Superior temporal gyrus (tissue), 1 donor: ENCODE results near the gene KLF13.
"Not testable (repeated sequence)": the region's sequence is repeated elsewhere in the genome, so short reads cannot be mapped to it uniquely, and the experiment has no call there.

Experiments
- DNase-seq: peaks from one replicate; pipeline ENCODE4 v3.0.0-alpha.2; 2016; ENCODE audit errors: extremely low spot score

Gene KLF13

DNA sequence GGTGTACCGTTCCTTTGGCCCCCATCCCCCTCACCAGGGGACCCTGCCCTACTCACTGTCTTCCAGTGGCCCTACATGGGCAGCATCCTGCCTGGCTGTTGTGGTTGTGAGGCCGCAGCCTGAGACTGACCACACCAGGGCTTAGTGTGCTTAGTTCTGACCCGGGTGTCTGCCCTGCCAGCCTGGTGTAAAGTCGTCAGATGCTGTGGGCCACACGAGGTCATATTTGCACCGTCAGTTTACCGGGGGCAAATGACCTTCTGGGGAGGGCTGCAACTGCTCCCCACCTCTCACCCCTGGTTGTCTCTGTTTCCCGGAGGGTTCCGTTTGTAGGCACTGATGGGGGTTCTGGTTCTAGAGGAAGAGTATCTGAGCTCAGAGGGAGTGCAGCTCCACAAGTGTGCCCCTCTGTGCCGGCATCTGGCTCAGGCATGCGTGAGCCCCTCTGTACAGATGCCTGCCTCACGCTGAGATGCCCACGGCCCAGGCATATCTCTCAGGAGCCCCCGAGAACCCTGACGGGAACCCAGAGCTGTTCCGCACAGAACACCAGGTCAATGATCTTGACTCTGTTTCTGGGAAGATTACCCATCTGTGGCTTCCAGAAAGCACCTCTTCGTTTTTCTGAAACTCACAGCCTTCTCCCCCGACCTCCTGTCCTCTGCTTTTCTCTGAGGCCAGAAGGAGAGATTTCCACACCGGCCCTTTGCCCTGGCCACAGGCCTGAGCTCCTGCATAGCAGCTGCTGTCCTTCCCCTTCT lies 19.2 kb downstream of the KLF13 start:
- DNase-seq: no peak

DNA sequence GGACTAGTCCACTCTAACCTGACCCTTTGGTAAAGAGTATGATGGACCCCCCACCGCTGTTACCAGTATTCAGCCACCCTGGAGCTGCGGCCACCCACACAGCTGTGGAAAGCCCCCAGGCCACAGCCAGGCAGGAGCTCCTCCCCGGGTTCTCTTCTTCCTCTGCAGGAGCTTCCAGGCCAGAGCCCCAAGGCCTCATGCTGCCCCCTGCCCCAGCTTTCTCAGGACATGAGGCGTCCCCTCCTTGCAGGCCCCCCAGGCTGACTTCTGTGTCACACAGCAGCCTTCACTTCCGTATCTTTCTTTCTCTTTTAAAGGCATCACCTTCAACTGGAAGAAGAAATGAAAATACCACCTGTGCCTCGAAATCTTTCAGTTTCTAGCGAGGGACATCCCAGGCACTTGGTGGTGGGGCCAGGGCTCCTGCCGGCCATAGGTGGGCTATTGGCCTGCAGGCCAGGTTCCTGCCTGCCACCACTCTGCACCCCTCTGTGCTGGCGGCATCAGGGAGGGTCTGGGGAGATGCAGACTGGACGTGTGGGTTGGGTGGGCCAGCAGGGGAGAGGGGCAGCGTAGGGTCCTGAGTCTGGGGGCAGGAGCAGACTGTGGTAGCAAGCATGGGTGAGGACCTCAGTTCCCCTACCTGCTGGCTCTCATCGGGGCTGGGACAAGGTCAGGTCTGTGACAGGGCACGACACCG lies 19.9 kb downstream of the KLF13 start:
- DNase-seq: no peak

DNA sequence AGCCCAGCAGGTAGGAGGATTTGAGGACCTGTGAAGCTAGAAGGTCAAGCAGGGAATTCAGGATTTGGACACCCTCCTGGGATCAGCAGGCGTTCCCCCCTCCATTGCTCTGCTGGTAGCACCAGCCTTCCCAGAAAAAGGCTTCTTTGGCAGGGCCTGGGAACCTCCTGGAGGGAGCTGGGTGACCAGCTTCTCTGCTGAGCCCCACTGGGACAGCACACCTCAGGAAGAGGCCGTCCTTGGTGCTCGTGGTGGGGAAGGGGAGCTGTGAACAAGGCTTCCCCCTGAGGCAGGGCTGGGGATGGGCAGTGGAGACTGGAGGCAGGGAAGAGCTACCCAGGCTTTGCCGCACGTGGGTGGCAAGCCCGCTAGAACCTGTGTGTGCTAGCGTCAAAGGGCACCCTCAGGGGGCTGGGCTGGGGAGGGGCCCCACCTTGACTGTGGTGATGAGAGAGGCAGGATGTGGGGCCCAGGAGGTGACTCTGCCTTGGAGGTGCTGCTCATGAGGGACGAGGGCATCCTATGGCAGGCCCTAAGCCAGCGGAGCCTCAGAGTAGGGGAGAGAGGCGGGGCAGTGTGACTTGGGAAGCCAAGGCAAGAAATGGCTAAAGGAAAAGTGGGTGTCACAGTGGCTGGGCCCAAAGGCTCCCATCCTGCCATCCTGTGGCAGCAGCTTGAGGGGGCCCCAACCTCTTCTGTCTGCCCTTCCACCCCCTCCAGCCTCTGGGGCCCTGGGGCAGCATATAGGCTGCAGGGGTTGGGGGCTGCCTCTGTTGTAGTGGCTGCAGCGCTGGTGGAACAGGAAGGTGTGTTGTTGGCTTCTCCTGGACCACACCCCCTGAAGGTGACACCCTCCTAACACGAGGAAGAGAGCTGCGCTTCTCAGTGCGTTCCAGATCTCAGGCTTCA lies 20.7 kb downstream of the KLF13 start:
- no peak for DNase-seq

DNA sequence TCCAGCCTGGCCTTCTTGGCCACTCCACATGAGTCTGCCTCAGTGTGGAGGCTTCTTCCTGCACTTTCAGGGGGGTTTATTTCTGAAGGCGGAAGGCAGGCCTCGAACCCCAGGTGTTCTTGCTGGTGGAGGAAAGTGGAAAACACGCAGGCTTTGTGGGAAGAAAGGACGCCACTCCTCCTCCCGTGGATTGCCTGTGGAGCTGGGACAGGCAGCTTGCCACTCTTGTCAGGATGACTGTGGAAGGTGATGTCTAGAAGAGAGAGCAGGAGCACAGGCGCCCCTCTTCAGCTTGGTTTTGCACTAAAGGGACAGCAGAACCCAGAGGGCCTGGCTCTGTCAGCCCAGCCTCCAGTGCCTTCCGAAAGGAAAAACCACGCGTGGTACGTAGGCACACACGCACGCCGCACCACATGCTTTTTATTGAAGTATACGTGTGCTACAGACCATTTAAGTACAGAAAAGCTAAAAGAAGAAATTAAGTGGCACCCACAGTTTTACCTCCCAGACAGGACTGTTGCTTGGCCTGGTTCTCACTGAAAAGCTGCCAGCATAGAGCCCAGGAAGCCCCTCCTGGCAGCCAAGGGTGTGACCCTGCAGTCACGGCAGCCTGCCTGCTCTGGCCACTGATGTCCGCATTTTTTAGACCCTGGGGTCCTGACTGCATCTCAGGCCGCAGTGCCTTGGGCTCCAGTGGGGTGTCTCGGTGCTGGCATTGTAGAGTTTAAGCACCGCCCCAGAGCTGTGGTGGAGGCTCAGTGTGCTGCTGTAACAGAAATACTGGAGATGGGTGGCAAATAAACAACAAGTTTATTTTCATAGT lies 21.6 kb downstream of the KLF13 start:
- DNase-seq: no peak

DNA sequence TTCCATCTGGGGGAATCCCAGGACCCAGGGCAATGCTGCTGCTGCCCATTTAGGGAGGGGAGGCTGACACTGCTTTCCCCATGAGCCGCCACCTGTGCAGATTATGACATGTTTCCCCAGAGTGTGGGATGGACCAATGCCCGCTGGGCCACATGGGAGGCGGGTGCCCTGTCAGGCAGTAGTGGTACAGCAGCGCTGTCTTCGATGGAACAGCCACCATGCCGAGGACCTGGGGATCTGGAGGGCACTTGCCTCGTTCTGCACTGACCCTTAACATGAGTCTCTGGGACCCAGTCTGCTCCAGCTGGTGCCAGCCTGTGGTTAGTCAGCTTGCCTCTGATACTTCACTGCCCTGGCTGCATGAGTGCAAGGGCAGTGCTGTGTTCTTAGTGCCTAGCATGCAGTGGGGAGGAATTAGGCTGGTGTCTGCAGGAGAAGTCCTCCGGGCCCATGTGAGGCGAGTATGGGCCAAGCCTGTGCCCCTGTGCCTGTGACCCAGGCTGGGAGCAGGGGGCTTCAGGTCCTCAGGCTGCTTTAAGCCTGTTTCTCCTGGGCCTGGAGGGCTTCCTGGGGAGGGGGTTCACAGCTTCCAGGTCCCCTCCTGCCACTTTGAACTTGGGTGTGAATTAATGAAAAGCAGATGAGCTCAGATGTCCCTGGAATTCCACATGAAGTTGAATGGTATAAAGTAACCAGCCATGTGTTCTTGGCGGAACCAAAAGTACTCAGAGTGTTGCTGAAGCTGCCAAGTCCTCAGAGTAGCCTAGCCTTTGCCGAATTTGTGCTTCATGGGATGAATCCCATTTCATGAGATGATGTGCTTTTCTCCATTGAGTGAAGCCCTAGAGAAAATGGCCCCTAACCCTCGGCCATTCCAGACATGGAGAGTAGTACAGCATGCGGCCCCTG lies 22.9 kb downstream of the KLF13 start:
- DNase-seq: no peak

DNA sequence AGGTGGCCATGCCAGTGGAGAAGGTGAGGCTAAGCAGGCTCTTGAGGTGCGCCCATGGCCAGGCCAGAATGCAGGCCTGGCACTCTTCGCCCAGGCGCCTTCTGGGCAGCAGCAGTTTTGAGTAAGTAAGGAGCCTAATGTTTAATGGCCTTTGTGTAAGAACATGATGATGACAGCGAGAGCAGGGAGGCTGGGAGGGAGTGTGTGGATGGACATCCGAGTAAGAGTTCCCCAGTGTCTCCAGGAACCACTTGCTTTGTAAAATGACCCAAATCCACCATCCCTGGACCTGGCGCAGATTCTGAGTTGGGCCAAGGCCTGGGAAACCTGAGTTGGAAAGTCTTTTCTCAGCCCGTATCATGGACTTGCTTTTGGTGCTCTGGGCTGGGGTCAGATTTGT lies 24.1 kb downstream of the KLF13 start:
- DNase-seq: no peak

DNA sequence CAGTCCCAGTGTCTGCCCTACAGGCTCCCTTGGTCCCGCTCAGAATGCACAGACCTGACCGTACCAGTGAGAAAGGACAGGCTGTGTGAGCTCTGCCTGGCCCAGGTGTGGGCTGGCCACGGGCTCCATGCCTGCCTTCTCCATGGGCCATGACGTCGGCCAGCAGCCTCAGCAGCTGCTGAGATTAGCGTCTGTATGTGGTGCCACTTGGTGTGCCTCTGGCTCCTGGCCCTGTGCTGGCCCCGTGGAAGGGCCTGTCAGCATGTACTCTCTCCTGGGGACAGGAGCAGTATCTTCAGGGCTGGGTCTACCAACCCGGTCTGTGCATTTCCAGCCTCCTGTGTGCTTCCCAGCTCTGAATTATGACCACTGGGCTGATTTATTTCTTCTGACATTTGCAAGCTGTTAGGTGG lies 25.7 kb downstream of the KLF13 start:
- peak; percentile 33 for DNase-seq

DNA sequence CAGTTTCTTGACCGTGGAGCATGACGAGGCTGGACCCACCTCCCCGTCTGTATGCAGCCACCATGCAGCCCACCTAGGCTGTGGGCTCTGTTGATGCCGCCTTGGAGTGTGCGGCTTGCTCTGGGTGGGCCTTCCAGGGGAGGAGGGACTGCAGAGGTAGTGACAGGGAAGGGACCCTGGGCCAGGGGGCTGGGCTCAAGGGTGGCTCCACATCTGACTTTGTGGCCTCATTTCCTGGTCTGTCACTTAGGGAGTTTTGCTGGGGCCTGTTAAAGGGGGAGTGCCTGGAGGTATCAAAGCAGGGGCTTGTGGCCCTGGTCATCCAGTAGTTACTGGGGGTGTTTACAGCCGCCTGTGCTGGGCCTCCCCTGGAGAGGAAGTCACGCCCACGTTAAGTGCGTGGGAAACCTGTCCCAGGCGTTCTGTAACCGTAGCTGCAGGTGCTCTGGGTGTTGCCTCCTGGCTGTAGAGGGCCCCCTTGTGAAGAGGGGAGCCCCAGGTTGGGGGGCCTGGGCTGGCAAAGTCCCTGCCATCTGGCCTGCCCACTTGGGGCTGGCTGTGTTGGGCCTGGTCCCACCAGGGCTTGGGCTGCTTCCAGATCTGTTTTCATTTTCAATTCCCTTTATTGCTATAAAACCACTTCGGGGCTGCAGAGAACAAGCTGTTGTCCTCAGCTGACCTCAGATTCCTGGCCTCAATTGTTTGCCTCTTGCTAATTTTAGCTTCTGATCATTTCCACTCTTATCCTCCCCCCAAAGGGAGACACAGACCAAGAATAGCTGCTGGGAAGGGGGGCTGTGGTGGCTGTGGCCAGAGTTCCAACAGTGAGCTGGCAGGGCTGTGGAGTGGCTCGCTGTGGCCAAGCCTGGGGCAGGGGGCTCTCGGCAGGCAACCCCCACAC lies 26.5 kb downstream of the KLF13 start:
- peak; percentile 85 for DNase-seq

DNA sequence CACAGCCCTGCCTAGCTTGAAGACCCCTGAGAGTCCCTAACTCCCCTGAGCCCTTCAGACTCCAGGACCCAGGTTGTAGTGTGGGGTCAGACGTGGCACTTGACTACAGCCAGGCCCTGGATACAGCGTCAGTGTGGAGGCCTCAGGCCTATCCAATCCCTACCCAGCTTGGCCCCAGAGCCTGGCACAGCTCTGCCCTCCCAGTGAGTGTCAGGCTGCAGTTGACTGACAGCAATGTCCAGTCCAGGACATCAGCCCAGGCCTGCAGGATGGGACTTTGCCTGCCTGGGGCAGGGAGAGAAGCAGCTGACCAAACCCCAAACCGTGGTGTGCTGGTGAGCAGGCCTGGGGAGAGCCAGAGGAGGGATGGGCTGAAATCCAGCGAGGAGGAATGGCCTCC lies 27.3 kb downstream of the KLF13 start:
- peak; percentile 75 for DNase-seq

DNA sequence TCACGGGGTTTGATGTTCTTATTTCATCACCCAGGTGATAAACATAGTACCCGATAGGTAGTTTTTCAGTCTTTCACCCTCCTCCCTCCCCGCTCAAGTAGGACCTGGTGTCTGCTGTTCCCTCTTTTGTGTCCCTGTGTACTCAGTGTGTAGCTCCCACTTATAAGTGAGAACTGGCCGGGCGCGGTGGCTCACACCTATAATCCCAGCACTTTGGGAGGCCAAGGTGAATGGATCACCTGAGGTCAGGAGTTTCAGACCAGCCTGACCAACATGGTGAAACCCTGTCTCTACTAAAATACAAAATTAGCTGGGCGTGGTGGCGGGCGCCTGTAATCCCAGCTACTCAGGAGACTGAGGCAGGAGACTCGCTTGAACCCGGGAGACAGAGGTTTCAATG lies 29.5 kb downstream of the KLF13 start:
- not testable (repeated sequence) for DNase-seq

DNA sequence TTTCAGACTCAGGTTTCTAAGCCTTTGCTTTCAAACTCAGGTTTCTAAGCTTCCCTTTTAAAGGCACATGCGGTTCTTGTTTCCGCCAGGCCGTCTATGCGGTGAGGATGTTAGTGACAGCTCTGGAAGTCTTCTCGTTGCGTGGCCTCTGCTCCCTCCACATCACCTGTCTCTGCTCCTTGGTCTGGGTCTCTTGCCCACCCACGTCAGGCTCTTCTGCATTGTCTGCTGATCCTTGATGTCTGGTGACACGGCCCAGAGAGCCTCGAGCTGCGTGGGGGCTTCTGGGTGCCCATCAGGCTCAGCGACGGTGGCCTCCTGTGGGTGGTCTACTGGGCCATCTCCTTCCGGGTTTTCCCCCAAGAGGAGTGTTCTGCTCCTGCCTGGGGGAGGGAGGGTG lies 30.5 kb downstream of the KLF13 start:
- no peak for DNase-seq

DNA sequence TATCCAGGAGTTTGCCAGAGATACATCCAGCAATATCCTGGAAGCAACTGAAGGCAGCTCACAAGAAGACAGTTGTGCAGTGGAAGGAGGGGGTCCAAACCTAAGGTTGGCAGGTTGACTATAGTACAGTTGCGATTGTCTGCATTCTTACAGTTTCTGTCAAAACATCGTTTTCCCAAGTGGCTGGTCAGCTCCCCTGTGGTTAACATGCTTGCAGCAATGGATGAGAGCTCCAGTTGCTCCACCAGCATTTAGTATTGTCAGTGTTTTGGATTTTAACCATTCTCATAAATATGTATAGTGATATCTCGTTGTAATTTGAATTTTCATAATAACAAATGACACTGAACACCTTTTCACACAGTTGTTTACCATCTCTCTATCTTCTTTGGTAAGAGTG lies 31.5 kb downstream of the KLF13 start:
- DNase-seq: peak; percentile 11

DNA sequence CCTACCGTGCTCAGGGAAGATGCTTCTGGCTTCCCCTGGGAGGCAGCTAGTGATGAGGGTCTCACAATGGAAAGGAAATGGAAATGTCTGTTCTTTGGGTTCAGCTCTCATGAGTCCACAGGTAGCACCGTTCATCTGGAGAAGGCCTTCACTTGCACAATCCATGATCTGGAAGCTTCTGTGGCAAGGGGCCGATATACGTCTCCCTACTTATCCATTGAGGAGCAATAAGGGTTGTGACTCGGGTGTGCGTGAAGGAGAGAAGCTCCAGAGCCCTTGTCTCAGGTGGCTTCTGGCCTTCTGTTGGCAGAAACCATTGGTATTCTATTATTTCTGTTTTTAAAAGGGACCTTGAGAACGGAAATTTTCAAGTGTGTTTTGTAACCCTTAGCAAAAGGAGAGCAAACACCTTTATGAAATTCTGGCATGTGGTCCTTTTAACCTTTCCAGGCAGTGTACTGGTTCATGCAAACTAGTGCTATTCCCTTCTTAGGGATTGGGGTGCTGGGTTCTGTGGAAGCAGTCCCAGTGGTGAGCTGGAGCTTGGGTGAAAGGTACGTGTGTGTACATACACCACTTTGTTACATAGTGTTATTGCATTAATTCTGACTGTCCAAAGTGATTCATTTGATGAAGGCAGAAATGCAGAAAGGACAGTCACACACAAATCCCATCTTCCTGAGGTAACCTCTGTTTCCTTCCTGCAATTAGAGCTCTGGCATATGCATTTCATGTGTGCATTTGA lies 32.5 kb downstream of the KLF13 start:
- peak; percentile 13 for DNase-seq

DNA sequence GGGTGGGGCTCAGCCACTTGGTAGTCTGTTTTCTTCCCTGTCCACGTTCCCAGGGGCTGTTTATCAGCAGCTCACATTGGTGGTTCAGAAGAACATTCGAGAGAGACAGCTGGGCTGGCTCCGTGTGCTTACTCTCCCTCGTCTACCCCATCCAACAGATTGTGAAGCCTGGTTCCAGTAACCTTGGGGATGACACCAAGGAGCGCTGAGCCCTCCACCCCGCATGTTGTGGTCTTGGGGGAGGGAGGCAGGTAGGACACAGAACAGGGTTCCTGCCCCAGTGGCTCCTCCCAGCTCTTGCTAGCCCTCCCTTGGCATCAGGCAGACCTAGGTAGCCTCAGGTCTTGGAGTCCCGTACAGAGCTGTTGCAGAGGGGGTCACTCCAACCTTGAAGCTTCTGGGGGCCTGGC lies 33.1 kb downstream of the KLF13 start:
- DNase-seq: no peak

DNA sequence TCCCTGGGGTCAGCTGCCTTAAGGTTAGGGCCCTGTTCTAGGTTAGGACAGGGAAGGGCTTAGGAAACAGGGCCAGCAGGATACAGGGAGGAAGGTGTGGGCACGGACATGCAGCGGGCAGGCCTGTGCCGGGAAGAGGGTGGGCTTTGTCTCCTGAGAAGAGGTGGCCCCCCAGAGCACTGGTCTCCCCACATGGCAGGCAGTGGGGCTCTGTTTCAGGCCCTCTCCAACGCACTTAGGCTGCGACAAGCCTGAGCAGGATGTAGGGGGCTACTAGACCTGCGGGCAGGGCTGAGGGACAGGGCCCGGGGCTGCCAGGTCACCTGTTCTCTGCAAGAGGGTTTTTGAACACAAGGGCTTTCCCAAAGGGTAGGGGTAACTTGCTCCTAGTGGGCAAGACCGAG lies 33.5 kb downstream of the KLF13 start:
- no peak for DNase-seq

DNA sequence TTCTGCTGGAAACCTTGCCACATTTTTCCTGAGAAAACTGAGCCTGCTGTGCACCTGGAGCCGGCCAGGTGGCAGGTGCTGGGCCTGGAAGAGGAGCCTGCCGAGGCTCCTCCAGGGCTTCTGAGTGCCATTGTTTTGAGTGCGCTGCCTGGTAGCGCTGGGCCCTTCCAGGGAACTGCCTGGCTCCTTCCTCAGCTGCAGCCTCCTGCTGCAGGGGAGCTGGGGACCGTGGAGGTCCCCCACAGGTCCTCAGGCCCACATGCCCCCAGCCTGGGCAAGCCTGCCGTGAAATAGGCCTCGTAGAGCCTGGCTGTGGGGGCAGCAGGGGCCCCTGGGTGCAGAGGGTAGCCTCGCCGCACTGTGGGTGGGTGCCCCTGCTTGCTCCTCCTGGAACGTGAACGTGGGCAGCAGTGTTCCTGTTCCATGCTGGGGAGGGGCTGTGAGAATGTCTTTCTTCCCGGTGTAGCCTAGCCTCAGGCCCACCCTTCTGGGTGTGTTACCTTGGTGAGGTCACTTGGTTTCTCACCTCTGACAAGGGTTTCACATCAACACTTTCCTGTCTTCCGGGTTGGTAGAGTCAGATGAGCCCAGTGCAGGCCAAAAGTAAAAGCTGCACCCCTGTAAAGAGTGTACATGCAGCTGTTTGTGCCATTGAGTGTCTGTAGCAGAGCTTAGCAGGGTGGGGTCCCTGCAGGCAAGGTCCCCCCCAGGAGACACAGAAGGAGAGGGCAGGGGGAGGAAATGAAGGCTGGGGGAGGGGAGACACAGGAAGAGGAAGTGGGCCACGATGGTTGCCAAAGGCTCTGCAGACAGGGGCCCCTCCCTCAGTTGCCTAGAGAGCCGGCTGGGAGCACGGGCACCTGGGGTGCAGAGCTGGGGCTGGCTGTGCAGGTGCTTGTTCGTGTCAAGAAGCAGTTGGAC lies 34.5 kb downstream of the KLF13 start:
- peak; percentile 13 for DNase-seq

DNA sequence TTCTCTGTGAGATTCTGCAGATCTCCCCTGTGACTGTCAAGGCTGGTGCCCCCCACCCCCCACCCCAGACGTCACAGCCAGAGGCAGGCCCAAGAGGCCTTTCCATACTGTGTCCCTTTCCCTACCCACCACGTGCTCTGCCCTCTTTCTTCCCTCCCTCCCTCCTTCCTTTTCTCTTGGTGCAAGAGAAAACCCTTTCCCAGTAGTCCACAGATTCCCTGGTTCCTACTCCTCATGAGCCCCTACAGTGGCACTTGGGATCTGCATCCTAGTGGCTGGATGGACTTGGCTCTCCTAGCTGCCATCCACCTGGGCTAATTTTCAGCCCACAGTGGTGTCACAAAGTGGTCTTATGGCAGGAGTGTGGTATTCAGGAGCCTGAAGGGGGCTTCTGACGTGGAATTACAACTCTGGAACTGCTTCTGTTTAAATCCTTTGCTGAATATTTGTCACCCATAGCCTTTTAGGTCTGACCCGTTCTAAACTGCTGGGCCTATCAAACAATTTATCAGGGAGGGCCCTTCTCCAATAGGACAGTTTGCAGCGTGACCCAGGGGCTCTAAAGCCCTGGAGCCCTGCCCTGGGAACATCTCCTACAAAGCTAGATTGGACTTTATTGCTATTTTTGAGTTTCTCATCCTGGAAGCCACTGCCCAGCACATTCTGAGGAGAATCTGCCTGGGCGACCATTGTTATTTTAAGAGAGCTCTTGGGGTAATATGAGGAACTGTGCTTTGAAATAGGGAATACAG lies 35.3 kb downstream of the KLF13 start:
- peak; percentile 33 for DNase-seq
